Keratinocyte (primary cell): Measurements from ENCODE around the gene LRRC8C.

Experiments
- EZH2 ChIP-seq: IDR thresholded peaks from one replicate; pipeline ENCODE4 v1.6.1; 2012; ENCODE audit warnings: inconsistent platforms, mild to moderate bottlenecking, low read length, moderate library complexity
- TF ChIP-seq, protein P1 (sequence below), 3 experiments: IDR thresholded peaks in 1 of 3; conservative IDR thresholded peaks in 1 of 3; optimal IDR thresholded peaks in 1 of 3; 2 replicates in 2 of 3; 3 replicates in 1 of 3; pipeline versions ENCODE3 to v1.5.1; 2011; ENCODE audit warnings: low read length in 3 of 3, mild to moderate bottlenecking in 3 of 3, moderate library complexity in 2 of 3, control low read depth in 1 of 3, inconsistent platforms in 1 of 3; ENCODE audit not compliant: insufficient read depth in 2 of 3; ENCODE audit errors: extremely low read depth in 1 of 3

GRCh38 chr1:89725011-89725370 lies 92.1 kb downstream of the LRRC8C start:
- TF ChIP-seq, protein P1, sequence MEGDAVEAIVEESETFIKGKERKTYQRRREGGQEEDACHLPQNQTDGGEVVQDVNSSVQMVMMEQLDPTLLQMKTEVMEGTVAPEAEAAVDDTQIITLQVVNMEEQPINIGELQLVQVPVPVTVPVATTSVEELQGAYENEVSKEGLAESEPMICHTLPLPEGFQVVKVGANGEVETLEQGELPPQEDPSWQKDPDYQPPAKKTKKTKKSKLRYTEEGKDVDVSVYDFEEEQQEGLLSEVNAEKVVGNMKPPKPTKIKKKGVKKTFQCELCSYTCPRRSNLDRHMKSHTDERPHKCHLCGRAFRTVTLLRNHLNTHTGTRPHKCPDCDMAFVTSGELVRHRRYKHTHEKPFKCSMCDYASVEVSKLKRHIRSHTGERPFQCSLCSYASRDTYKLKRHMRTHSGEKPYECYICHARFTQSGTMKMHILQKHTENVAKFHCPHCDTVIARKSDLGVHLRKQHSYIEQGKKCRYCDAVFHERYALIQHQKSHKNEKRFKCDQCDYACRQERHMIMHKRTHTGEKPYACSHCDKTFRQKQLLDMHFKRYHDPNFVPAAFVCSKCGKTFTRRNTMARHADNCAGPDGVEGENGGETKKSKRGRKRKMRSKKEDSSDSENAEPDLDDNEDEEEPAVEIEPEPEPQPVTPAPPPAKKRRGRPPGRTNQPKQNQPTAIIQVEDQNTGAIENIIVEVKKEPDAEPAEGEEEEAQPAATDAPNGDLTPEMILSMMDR (optimal IDR thresholded peaks at IDR 0.05 in 1 of 3, IDR thresholded peaks at IDR 0.05 in 1 of 3, conservative IDR thresholded peaks at IDR 0.05 in 1 of 3; ENCODE audit: extremely low read depth in 1 of 3, insufficient read depth in 2 of 3, low read length in 3 of 3) = no peak
- no peak for TF ChIP-seq EZH2
